Measurements from ENCODE around the gene YKT6. TPM values are rescaled to one million over a fixed set of nuclear protein-coding genes. Genes with fewer than 3 reads are reported as not detected.

The YKT6 gene
- polyA plus RNA-seq, 4 donors, result 76.3 to 84.9 (median 79.0) TPM

- no peak for DNase-seq (ENCODE audit: low read depth in 4 of 4, low spot score in 3 of 4)
Observed at GRCh38 chr7:44228571-44229350, 28.0 kb downstream of the YKT6 start.

- no peak for DNase-seq (ENCODE audit: low read depth in 4 of 4, low spot score in 3 of 4)
Observed at GRCh38 chr7:44229546-44230105, 28.8 kb downstream of the YKT6 start.

GRCh38 chr7:44230286-44230685 lies 29.5 kb downstream of the YKT6 start:
- DNase-seq (ENCODE audit: low read depth in 4 of 4, low spot score in 3 of 4), result no peak

- no peak for DNase-seq (ENCODE audit: low read depth in 4 of 4, low spot score in 3 of 4)
Observed at GRCh38 chr7:44231088-44231487, 30.3 kb downstream of the YKT6 start.

- no peak for DNase-seq (ENCODE audit: low read depth in 4 of 4, low spot score in 3 of 4)
Observed at GRCh38 chr7:44232396-44232795, 31.6 kb downstream of the YKT6 start.

GRCh38 chr7:44232901-44233715 lies 32.3 kb downstream of the YKT6 start:
- no peak for DNase-seq (ENCODE audit: low read depth in 4 of 4, low spot score in 3 of 4)

- DNase-seq (ENCODE audit: low read depth in 4 of 4, low spot score in 3 of 4), result no peak
Observed at GRCh38 chr7:44235066-44235465, 34.3 kb downstream of the YKT6 start.

GRCh38 chr7:44235582-44236332 lies 35.0 kb downstream of the YKT6 start:
- no peak for DNase-seq (ENCODE audit: low read depth in 4 of 4, low spot score in 3 of 4)

- DNase-seq (ENCODE audit: low read depth in 4 of 4, low spot score in 3 of 4), result no peak
Observed at GRCh38 chr7:44236333-44236728, 35.6 kb downstream of the YKT6 start.

GRCh38 chr7:44237696-44238095 lies 36.9 kb downstream of the YKT6 start:
- no peak for DNase-seq (ENCODE audit: low read depth in 4 of 4, low spot score in 3 of 4)

GRCh38 chr7:44238116-44238695 lies 37.4 kb downstream of the YKT6 start:
- DNase-seq (ENCODE audit: low read depth in 4 of 4, low spot score in 3 of 4), result no peak

- DNase-seq (ENCODE audit: low read depth in 4 of 4, low spot score in 3 of 4), result no peak
Observed at GRCh38 chr7:44239361-44239760, 38.6 kb downstream of the YKT6 start.

GRCh38 chr7:44240376-44240775 lies 39.6 kb downstream of the YKT6 start:
- no peak for DNase-seq (ENCODE audit: low read depth in 4 of 4, low spot score in 3 of 4)

- peak; percentile 34 to 58 (median 50) for DNase-seq (ENCODE audit: low read depth in 4 of 4, low spot score in 3 of 4)
Observed at GRCh38 chr7:44240983-44241510, 40.3 kb downstream of the YKT6 start.

GRCh38 chr7:44242091-44242490 lies 41.3 kb downstream of the YKT6 start:
- no peak for DNase-seq (ENCODE audit: low read depth in 4 of 4, low spot score in 3 of 4)

GRCh38 chr7:44244282-44244681 lies 43.5 kb downstream of the YKT6 start:
- no peak for DNase-seq (ENCODE audit: low read depth in 4 of 4, low spot score in 3 of 4)

GRCh38 chr7:44246396-44247113 lies 45.8 kb downstream of the YKT6 start:
- no peak for DNase-seq (ENCODE audit: low read depth in 4 of 4, low spot score in 3 of 4)

GRCh38 chr7:44247868-44248651 lies 47.3 kb downstream of the YKT6 start:
- no peak for DNase-seq (ENCODE audit: low read depth in 4 of 4, low spot score in 3 of 4)

Measured in right renal pelvis (tissue), 4 donors.